Spleen (tissue), 7 donors: ENCODE data around the gene HSPA2.

Experiments
- CTCF ChIP-seq, 11 experiments: fragments of 200-600 bp in 7 of 11; fragments of 450-650 bp in 4 of 11; sonication (generic) in 4 of 11; IDR thresholded peaks in 8 of 11; conservative IDR thresholded peaks in 3 of 11; 1 replicate in 7 of 11; 2 replicates in 4 of 11; pipeline versions ENCODE4 v1.4.0 to v1.8.0; 2016 to 2021; ENCODE audit warnings: antibody characterized with exemption in 11 of 11, inconsistent platforms in 4 of 11, mild to moderate bottlenecking in 1 of 11
- POLR2AphosphoS5 ChIP-seq, 3 donors: sonication (generic); formaldehyde crosslinking; IDR thresholded peaks; one replicate each; pipeline ENCODE4 v1.5.1; 2017; ENCODE audit warnings: antibody characterized with exemption in 3 of 3
- donor health status: DM: no; HTN: no; CAD: no; lungs with moderate emphysema.
- donor health status: DM: no; HTN: no; CAD: no.
- donor health status: DM: no; HTN: no; CAD: no.

DNA sequence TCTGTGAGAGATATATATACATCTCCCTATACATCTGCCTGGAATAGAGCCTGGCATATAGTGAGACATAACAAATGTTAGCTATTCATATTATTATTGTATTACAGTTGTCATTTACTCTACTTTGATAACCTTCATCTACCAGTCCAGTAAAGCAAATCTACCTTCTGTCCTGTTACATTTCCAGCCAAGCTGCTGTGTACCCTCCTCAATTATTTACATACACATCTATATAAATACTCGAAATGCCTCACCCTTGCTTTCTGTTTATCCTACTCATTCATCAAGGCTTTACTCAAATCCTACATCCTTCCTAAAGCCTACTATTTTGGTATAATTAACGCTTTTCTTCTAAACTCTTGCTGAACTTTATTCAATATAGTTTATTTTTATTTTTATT lies 27.3 kb upstream of the HSPA2 start:
- TF ChIP-seq CTCF (IDR thresholded peaks at IDR 0.05 in 8 of 11, conservative IDR thresholded peaks at IDR 0.05 in 3 of 11) (no peak), POLR2AphosphoS5 (IDR thresholded peaks at IDR 0.05) (no peak)
